ENCODE results near the gene ACAN.

The ACAN gene

DNA sequence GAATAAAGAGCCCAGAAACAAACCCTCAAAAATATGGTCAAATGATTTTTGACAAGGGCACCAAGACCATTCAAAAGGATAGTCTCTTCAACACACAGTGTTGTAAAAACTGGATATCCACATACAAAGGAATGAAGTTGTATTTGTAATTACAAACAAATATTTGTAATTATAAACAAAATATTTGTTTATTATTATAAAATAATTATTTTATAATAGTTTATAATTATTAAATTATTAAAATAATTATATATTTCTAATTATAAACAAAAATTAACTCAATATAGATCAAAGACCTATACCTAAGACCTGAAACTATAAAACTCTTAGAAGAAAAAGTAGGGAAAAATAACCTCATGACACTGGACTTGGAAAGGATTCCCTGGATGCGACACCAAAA, 23.3 kb upstream of the ACAN start:
- TF ChIP-seq, protein P1, sequence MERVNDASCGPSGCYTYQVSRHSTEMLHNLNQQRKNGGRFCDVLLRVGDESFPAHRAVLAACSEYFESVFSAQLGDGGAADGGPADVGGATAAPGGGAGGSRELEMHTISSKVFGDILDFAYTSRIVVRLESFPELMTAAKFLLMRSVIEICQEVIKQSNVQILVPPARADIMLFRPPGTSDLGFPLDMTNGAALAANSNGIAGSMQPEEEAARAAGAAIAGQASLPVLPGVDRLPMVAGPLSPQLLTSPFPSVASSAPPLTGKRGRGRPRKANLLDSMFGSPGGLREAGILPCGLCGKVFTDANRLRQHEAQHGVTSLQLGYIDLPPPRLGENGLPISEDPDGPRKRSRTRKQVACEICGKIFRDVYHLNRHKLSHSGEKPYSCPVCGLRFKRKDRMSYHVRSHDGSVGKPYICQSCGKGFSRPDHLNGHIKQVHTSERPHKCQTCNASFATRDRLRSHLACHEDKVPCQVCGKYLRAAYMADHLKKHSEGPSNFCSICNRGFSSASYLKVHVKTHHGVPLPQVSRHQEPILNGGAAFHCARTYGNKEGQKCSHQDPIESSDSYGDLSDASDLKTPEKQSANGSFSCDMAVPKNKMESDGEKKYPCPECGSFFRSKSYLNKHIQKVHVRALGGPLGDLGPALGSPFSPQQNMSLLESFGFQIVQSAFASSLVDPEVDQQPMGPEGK (CRISPR knock-in tag; IDR thresholded peaks at IDR 0.05; ENCODE audit: borderline replicate concordance), result no peak
- no peak for ATAC-seq

DNA sequence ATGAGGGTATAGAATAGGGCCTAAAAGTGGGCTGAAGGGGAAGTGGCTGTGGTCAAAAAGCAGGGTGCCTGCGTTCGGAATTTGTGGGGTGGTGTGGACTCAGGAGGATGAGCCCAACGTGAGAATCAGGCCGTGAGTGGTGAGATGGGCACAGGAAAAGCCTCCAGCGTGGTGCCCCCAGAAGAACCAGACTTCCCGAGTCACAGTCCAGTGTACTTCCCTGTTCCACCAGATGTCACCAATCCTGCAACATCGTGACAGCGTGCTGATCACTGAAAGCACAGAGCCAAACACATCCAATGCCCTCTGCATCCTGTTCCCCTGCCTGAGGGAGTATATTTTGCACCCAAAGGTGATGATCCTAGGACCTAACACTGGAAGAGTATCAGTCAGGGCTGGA, 20.8 kb upstream of the ACAN start:
- ATAC-seq, result no peak
- TF ChIP-seq RARB (CRISPR knock-in tag; IDR thresholded peaks at IDR 0.05) (no peak), ZC3H10 (CRISPR knock-in tag; IDR thresholded peaks at IDR 0.05) (no peak), ISL1 (CRISPR knock-in tag; IDR thresholded peaks at IDR 0.05) (no peak), BACH2 (CRISPR knock-in tag; IDR thresholded peaks at IDR 0.05; ENCODE audit: borderline replicate concordance) (no peak), ZFP30 (CRISPR knock-in tag; IDR thresholded peaks at IDR 0.05) (no peak), ARNTL (CRISPR knock-in tag; IDR thresholded peaks at IDR 0.05; ENCODE audit: borderline replicate concordance, low read depth) (no peak), TCF4 (CRISPR knock-in tag; IDR thresholded peaks at IDR 0.05; ENCODE audit: borderline replicate concordance) (no peak), OSR1 (CRISPR knock-in tag; IDR thresholded peaks at IDR 0.05) (no peak), PPARA (CRISPR knock-in tag; IDR thresholded peaks at IDR 0.05; ENCODE audit: borderline replicate concordance) (no peak), ZFP3 (CRISPR knock-in tag; IDR thresholded peaks at IDR 0.05) (no peak), SNAI2 (CRISPR knock-in tag; IDR thresholded peaks at IDR 0.05) (no peak)
- TF ChIP-seq, protein P2, sequence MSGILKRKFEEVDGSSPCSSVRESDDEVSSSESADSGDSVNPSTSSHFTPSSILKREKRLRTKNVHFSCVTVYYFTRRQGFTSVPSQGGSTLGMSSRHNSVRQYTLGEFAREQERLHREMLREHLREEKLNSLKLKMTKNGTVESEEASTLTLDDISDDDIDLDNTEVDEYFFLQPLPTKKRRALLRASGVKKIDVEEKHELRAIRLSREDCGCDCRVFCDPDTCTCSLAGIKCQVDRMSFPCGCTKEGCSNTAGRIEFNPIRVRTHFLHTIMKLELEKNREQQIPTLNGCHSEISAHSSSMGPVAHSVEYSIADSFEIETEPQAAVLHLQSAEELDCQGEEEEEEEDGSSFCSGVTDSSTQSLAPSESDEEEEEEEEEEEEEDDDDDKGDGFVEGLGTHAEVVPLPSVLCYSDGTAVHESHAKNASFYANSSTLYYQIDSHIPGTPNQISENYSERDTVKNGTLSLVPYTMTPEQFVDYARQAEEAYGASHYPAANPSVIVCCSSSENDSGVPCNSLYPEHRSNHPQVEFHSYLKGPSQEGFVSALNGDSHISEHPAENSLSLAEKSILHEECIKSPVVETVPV (CRISPR knock-in tag; IDR thresholded peaks at IDR 0.05), result no peak
- TF ChIP-seq, protein P1 (CRISPR knock-in tag; IDR thresholded peaks at IDR 0.05; ENCODE audit: borderline replicate concordance), result no peak

DNA sequence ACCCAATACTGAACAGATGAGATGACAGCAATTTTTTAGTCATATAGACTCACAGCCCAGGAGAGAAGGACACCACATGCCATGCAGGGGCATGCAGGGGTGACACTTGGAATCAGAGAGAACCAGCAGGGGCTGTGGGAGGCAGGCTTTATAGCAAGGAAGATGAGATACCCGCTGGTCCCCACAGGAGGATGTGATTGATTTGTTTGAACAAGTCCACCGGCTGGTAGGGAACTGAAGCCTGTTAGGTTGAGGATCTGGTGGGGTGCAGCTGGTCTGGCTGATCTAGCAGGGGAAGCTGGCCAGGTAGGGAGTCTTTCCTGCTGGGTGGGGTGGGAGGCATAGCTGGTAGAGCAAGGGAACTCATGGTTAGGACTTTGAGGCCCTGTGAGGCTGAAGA, 18.0 kb upstream of the ACAN start:
- TF ChIP-seq, protein P2 (CRISPR knock-in tag; IDR thresholded peaks at IDR 0.05), result no peak
- TF ChIP-seq ZFP30 (CRISPR knock-in tag; IDR thresholded peaks at IDR 0.05), result no peak
- no peak for TF ChIP-seq CSDC2 (CRISPR knock-in tag; IDR thresholded peaks at IDR 0.05)
- TF ChIP-seq RARB (CRISPR knock-in tag; IDR thresholded peaks at IDR 0.05), result no peak
- TF ChIP-seq SNAI2 (CRISPR knock-in tag; IDR thresholded peaks at IDR 0.05), result no peak
- TF ChIP-seq ISL1 (CRISPR knock-in tag; IDR thresholded peaks at IDR 0.05), result no peak
- TF ChIP-seq, protein P3, sequence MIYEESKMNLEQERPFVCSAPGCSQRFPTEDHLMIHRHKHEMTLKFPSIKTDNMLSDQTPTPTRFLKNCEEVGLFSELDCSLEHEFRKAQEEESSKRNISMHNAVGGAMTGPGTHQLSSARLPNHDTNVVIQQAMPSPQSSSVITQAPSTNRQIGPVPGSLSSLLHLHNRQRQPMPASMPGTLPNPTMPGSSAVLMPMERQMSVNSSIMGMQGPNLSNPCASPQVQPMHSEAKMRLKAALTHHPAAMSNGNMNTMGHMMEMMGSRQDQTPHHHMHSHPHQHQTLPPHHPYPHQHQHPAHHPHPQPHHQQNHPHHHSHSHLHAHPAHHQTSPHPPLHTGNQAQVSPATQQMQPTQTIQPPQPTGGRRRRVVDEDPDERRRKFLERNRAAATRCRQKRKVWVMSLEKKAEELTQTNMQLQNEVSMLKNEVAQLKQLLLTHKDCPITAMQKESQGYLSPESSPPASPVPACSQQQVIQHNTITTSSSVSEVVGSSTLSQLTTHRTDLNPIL (CRISPR knock-in tag; IDR thresholded peaks at IDR 0.05; ENCODE audit: low read depth), result no peak
- no peak for TF ChIP-seq ARNTL (CRISPR knock-in tag; IDR thresholded peaks at IDR 0.05; ENCODE audit: borderline replicate concordance, low read depth)
- TF ChIP-seq ZNF70 (CRISPR knock-in tag; IDR thresholded peaks at IDR 0.05), result no peak
- no peak for TF ChIP-seq ESRRG (CRISPR knock-in tag; IDR thresholded peaks at IDR 0.05)
- no peak for TF ChIP-seq ZNF8 (CRISPR knock-in tag; IDR thresholded peaks at IDR 0.05)
- no peak for TF ChIP-seq ZFP3 (CRISPR knock-in tag; IDR thresholded peaks at IDR 0.05)
- TF ChIP-seq, protein P4, sequence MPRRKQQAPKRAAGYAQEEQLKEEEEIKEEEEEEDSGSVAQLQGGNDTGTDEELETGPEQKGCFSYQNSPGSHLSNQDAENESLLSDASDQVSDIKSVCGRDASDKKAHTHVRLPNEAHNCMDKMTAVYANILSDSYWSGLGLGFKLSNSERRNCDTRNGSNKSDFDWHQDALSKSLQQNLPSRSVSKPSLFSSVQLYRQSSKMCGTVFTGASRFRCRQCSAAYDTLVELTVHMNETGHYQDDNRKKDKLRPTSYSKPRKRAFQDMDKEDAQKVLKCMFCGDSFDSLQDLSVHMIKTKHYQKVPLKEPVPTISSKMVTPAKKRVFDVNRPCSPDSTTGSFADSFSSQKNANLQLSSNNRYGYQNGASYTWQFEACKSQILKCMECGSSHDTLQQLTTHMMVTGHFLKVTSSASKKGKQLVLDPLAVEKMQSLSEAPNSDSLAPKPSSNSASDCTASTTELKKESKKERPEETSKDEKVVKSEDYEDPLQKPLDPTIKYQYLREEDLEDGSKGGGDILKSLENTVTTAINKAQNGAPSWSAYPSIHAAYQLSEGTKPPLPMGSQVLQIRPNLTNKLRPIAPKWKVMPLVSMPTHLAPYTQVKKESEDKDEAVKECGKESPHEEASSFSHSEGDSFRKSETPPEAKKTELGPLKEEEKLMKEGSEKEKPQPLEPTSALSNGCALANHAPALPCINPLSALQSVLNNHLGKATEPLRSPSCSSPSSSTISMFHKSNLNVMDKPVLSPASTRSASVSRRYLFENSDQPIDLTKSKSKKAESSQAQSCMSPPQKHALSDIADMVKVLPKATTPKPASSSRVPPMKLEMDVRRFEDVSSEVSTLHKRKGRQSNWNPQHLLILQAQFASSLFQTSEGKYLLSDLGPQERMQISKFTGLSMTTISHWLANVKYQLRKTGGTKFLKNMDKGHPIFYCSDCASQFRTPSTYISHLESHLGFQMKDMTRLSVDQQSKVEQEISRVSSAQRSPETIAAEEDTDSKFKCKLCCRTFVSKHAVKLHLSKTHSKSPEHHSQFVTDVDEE (CRISPR knock-in tag; IDR thresholded peaks at IDR 0.05), result no peak
- TF ChIP-seq OSR1 (CRISPR knock-in tag; IDR thresholded peaks at IDR 0.05), result no peak
- no peak for TF ChIP-seq GLIS3 (CRISPR knock-in tag; IDR thresholded peaks at IDR 0.05)
- TF ChIP-seq TCF4 (CRISPR knock-in tag; IDR thresholded peaks at IDR 0.05; ENCODE audit: borderline replicate concordance), result no peak
- no peak for TF ChIP-seq ZNF565 (CRISPR knock-in tag; conservative IDR thresholded peaks at IDR 0.05; ENCODE audit: low read depth)
- no peak for TF ChIP-seq ZC3H10 (CRISPR knock-in tag; IDR thresholded peaks at IDR 0.05)
- no peak for ATAC-seq
